Thoracic aorta (tissue), 2 donors: Measurements from ENCODE around the gene GMPPA. TPM values are rescaled to one million over a fixed set of nuclear protein-coding genes. Genes with fewer than 3 reads are reported as not detected.

Experiments
- ATAC-seq: fragments of 150-250 bp; one replicate; pipeline ENCODE4 v1.8.0; 2017; ENCODE audit warnings: low read depth; ENCODE audit not compliant: insufficient number of reproducible peaks, low FRiP score
- DNase-seq: peaks from one replicate; pipeline ENCODE4 v3.0.0-alpha.2; 2020; ENCODE audit warnings: low spot score
- H3K27ac ChIP-seq, 2 donors: fragments of 200-600 bp; sonication (generic); 1 replicate in 1 of 2; 2 replicates in 1 of 2; pipeline ENCODE4 v1.5.1; 2016; ENCODE audit warnings: mild to moderate bottlenecking in 2 of 2, moderate library complexity in 2 of 2
- H3K27me3 ChIP-seq: fragments of 200-600 bp; sonication (generic); replicated peaks from 2 replicates; pipeline ENCODE4 v1.6.0; 2016; ENCODE audit warnings: mild to moderate bottlenecking; ENCODE audit not compliant: insufficient read depth
- H3K36me3 ChIP-seq: fragments of 200-600 bp; sonication (generic); one replicate; pipeline ENCODE4 v1.5.1; 2016
- H3K4me1 ChIP-seq, 2 donors: fragments of 200-600 bp; sonication (generic); 1 replicate in 1 of 2; 2 replicates in 1 of 2; pipeline versions ENCODE4 v1.5.1 to v1.6.0; 2016; ENCODE audit warnings: low read depth in 2 of 2, mild to moderate bottlenecking in 1 of 2; ENCODE audit not compliant: control insufficient read depth in 1 of 2
- H3K4me3 ChIP-seq: fragments of 200-600 bp; sonication (generic); 2 replicates; pipeline ENCODE4 v1.5.1; 2016; ENCODE audit warnings: mild to moderate bottlenecking
- H3K9me3 ChIP-seq: fragments of 200-600 bp; sonication (generic); 2 replicates; pipeline ENCODE4 v1.5.1; 2016
- total RNA-seq, 2 donors: library from RNA; depleted of rRNA; stranded (reverse); fragments of >200 nt; gene quantifications; one replicate each; pipeline versions ENCODE4 v1.1.0 to v1.2.3, GENCODE V29; 2016
- TF ChIP-seq, protein P1 (sequence below): fragments of 200-600 bp; sonication (generic); IDR thresholded peaks from one replicate; pipeline ENCODE4 v1.5.1; 2019; ENCODE audit warnings: antibody characterized with exemption

The GMPPA gene
- total RNA-seq, 2 donors from 2014 or later, result 30.5 to 56.5 TPM

DNA sequence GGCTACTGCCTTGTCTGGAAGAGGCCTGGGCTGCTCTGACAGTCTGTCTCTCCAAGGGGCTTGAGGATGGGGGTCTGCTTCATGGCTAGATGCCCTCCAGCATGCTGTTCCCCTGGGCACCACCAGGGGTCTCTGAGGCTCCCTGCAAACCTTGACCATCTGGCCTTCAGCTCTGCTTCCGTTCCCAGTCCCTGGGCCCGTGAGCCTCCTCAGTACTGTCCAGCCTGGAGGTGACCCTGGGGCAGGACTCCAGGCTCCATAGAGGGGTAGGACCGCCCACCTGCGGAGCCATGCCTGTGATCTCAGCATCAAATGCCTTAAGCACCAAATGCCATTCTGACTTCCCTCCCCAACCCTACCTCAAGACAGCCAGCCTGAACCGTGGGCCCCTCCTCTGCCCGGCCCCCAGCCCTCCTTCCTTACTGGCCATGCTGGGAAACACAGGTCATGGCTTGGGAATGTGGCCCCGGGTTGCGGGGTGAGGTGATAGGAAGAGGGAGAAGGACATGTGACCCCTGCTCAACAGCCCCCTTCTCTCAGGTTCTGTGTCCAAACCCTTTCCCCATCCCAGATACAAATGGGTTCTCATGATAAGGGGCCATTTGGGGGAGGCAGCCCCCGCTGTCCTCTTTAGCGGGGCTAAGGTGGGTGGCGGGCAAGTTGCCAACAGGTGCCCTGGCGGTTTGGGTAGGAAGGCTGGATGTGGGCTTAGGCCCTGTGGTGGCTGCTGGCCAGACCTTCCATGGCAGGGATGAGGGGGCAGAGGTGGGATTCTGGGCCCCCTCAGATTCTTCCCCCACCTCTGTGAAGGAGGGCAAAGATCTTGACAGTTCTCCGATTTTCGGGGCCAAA, 39.0 kb upstream of the GMPPA start:
- Histone ChIP-seq H3K4me3 (peak overlapping the region; percentile 59), H3K4me1 (peaks cover 28 to 94% of the 10 kb centered on the region in 2 donors)

DNA sequence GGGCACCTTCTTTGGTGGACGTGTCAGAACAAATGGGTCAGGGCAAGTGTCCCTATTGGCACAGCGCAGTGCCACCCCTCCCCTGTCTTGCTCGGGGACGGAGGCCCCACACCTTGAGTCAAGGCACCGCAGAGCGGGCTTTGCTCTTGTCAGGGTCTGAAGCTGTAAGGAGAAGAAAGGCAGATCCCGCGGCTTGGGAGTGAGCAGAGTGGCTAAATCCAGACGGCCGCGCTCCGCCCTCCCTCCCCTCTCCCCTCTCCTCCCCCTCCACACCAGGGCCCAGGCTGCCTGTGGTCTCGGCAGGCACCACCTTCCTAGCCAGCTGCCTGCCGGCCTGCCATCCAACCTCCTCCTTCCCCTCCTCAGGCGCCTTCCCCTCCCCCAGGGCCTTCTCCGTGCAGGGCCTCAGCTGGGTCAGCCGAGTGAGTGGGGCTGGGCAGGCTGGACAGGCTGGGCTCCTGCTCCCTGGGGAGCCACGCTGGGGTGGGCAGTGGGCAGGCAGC, 38.2 kb upstream of the GMPPA start:
- H3K9me3 ChIP-seq, result no peaks in the 10 kb centered on the region
- peak overlapping the region; percentile 99 to 100 for H3K27ac ChIP-seq
- peak; percentile 85 for DNase-seq
- H3K4me1 ChIP-seq, result peaks cover 31 to 94% of the 10 kb centered on the region in 2 donors
- TF ChIP-seq, protein P1, sequence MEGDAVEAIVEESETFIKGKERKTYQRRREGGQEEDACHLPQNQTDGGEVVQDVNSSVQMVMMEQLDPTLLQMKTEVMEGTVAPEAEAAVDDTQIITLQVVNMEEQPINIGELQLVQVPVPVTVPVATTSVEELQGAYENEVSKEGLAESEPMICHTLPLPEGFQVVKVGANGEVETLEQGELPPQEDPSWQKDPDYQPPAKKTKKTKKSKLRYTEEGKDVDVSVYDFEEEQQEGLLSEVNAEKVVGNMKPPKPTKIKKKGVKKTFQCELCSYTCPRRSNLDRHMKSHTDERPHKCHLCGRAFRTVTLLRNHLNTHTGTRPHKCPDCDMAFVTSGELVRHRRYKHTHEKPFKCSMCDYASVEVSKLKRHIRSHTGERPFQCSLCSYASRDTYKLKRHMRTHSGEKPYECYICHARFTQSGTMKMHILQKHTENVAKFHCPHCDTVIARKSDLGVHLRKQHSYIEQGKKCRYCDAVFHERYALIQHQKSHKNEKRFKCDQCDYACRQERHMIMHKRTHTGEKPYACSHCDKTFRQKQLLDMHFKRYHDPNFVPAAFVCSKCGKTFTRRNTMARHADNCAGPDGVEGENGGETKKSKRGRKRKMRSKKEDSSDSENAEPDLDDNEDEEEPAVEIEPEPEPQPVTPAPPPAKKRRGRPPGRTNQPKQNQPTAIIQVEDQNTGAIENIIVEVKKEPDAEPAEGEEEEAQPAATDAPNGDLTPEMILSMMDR, result no peak
- peak overlapping the region; percentile 59 for H3K4me3 ChIP-seq
- peaks cover 61% of the 10 kb centered on the region for H3K36me3 ChIP-seq
- ATAC-seq, result peak; percentile 71
- H3K27me3 ChIP-seq, result no peaks in the 10 kb centered on the region

More for the DNA sequence above, 39.0 kb upstream of the GMPPA start:
- DNase-seq (no peak), ATAC-seq (peak; percentile 5)
- Histone ChIP-seq H3K27me3 (no peaks in the 10 kb centered on the region), H3K9me3 (no peaks in the 10 kb centered on the region), H3K36me3 (peaks cover 58% of the 10 kb centered on the region), H3K27ac (peak overlapping the region; percentile 99 to 100)
- TF ChIP-seq, protein P1, result peak; percentile 94

DNA sequence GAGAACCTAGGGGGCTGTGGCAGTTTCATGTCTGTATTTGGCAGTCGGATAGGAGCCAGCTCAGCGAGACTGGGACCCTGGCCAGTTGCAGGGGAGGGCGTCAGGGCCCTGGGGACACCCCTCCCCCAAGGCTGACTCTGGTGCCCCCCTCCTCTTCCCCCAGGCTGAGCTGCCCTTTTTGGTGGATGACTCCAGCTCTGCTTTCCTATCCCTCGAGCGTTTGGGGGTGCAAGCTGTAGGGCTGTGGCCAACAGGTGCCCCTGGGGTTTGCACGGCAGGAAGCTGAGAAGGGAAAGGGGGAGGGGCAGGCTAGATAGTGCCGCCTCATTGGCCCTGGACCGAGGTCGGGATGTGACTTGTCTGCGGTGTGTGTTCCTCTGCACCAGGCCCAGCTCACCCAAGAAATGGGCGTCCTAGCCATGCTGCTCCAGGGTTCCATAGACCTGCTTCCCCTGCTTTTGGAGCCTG, 37.6 kb upstream of the GMPPA start:
- TF ChIP-seq, protein P1, result no peak
- Histone ChIP-seq H3K9me3 (no peaks in the 10 kb centered on the region), H3K36me3 (peaks cover 60% of the 10 kb centered on the region), H3K27ac (peak overlapping the region; percentile 99 to 100), H3K4me1 (peaks cover 28 to 94% of the 10 kb centered on the region in 2 donors), H3K4me3 (peak overlapping the region; percentile 59), H3K27me3 (no peaks in the 10 kb centered on the region)
- no peak for DNase-seq
- ATAC-seq, result peak; percentile 62

DNA sequence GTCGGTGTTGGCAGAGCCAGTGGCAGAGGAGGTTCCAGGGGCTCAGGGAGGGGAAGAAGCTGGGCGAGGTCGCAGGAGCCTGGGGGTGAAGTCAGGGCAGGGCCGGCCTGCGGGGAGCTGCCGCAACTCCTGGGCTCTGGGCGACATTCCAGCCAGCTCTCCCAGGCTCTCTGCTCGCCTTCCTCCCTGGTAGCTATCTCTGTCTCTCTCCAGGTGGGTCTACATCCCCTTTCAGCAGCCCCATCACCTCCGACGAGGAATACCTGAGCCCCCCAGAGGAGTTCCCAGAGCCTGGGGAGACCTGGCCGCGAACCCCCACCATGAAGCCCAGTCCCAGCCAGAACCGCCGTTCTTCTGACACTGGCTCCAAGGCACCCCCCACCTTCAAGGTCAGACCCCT, 37.0 kb upstream of the GMPPA start:
- no peaks in the 10 kb centered on the region for H3K27me3 ChIP-seq
- ATAC-seq (no peak), DNase-seq (no peak)
- H3K4me1 ChIP-seq, result peaks cover 28 to 95% of the 10 kb centered on the region in 2 donors
- TF ChIP-seq, protein P1, result no peak
- peaks cover 63% of the 10 kb centered on the region for H3K36me3 ChIP-seq
- H3K4me3 ChIP-seq, result peak overlapping the region; percentile 59
- H3K27ac ChIP-seq, result peak overlapping the region; percentile 99 to 100
- H3K9me3 ChIP-seq, result no peaks in the 10 kb centered on the region

GRCh38 chr2:219462349-219462748, 36.3 kb upstream of the GMPPA start:
- ATAC-seq (no peak), DNase-seq (no peak)
- TF ChIP-seq, protein P1, result no peak
- H3K36me3 ChIP-seq, result peaks cover 69% of the 10 kb centered on the region
- H3K9me3 ChIP-seq, result no peaks in the 10 kb centered on the region
- H3K4me1 ChIP-seq, result peaks cover 28 to 94% of the 10 kb centered on the region in 2 donors
- H3K4me3 ChIP-seq, result no peak overlapping the region
- H3K27ac ChIP-seq, result peak overlapping the region; percentile 99 to 100
- no peaks in the 10 kb centered on the region for H3K27me3 ChIP-seq
